22Rv1 (cell line): Measurements from ENCODE around the gene FBXO42.

ENCODE experiments used
- CTCF ChIP-seq: fragments of 450-650 bp; IDR thresholded peaks from 2 replicates; pipeline ENCODE4 v1.5.1; 2017; ENCODE audit warnings: mild to moderate bottlenecking
- ZFX ChIP-seq: fragments of 450-650 bp; IDR thresholded peaks from 2 replicates; pipeline ENCODE4 v1.6.1; 2017; ENCODE audit warnings: antibody characterized with exemption, borderline replicate concordance

DNA sequence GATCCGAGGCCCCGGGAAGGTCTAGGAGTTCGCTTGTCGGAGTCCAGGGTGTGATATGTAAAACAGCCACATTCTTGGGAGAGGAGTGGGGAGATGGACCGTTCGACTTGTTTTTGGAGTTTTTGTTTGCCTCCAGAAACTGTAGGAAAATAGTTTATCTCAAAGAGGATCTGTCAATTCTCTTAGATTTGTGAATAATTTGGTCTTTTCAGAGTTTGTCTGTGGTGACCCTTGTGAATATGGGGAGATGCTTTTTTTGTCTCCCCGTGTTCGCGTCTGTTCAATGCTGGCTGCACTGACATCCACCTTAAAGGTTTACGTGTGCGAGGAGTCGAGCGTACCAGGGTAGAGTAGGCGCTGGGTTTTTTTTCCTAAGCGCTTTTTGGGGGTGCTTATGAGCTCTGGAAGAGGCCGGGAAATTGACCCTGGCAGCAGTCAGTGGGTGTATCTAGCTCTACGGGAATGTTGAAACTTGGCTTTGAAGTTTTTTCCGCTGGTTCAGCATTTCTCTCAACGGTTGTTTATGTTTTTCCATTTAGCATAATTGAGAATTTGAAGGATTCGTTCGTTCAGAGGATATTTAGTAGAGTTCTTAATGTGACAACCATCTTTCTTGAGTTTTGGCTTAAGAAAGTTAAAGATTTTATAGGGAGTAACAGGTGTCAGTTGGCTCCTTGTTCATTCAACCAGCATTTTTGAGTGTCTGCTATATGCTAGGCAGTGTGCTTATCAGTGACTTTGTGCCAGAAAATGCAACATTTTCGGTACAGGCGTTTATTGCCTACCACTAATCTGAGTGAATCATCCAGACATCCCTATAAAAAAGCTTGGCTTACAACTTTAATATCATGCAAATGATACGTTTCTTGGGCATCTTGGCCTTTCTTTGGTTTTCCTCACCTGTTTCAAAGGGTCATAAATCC is 15.9 kb upstream of the FBXO42 start:
- no peak for TF ChIP-seq CTCF
- no peak for TF ChIP-seq ZFX
